Transverse colon (tissue), 4 donors: ENCODE results near the gene TCEAL1. TPM values are rescaled to one million over a fixed set of nuclear protein-coding genes. Genes with fewer than 3 reads are reported as not detected.

ENCODE experiments used
- DNase-seq: peaks from one replicate; pipeline ENCODE4 v3.0.0-alpha.2; 2019
- H3K27ac ChIP-seq, 4 donors: fragments of 200-600 bp; sonication (generic); 2 replicates each; pipeline ENCODE4 v1.5.1; 2016 to 2018; ENCODE audit warnings: inconsistent platforms in 4 of 4
- H3K27me3 ChIP-seq: fragments of 200-600 bp; sonication (generic); 2 replicates; pipeline ENCODE4 v1.5.1; 2017; ENCODE audit warnings: inconsistent platforms
- H3K36me3 ChIP-seq, 4 donors: fragments of 200-600 bp; sonication (generic); 2 replicates each; pipeline ENCODE4 v1.5.1; 2017 to 2019; ENCODE audit warnings: inconsistent platforms in 4 of 4
- H3K4me1 ChIP-seq, 4 donors: fragments of 200-600 bp; sonication (generic); 2 replicates each; pipeline ENCODE4 v1.5.1; 2017 to 2020; ENCODE audit warnings: inconsistent platforms in 4 of 4
- H3K4me3 ChIP-seq, 4 donors: fragments of 200-600 bp; sonication (generic); 1 replicate in 1 of 4; 2 replicates in 3 of 4; pipeline versions ENCODE4 v1.5.1 to v1.6.1; 2017 to 2019; ENCODE audit warnings: inconsistent platforms in 4 of 4
- H3K9me3 ChIP-seq, 2 donors: fragments of 200-600 bp; sonication (generic); 2 replicates each; pipeline ENCODE4 v1.5.1; 2017 to 2019; ENCODE audit warnings: inconsistent platforms in 2 of 2
- EP300 ChIP-seq: sonication (generic); formaldehyde crosslinking; IDR thresholded peaks from one replicate; pipeline ENCODE4 v1.6.1; 2017; ENCODE audit warnings: antibody characterized with exemption, low read depth
- POLR2A ChIP-seq: fragments of 450-650 bp; IDR thresholded peaks from one replicate; pipeline ENCODE4 v1.6.1; 2016; ENCODE audit warnings: antibody characterized with exemption, mild to moderate bottlenecking, moderate library complexity
- POLR2AphosphoS5 ChIP-seq, 3 donors: sonication (generic); formaldehyde crosslinking; IDR thresholded peaks; one replicate each; pipeline ENCODE4 v1.6.1; 2016; ENCODE audit warnings: antibody characterized with exemption in 3 of 3
- WGBS, 2 donors: methylation state at CpG; one replicate each; pipeline ENCODE4 v1.1.5; 2018; ENCODE audit warnings: low coverage in 1 of 2; 5-methylcytosine and 5-hydroxymethylcytosine counted together
- in situ Hi-C, 4 donors: fragments of 200-750 bp; cut with MboI; loops; one replicate each; pipeline versions ENCODE4 v1.15.0 to v1.15.1; 2017; ENCODE audit warnings: low sequenced_read_pairs in 3 of 4, low pct_ligation_motif_present in 1 of 4, low pct_unique_long_range_greater_than_20kb in 1 of 4
- intact Hi-C: fragments of 100-400 bp; cut with DNase I; formaldehyde crosslinking; loops from one replicate; pipeline ENCODE4 v1.15.1; 2023; ENCODE audit warnings: low total_unique reads
- total RNA-seq, 4 donors: library from RNA; depleted of rRNA; stranded (reverse); fragments of >200 nt; gene quantifications; one replicate each; pipeline ENCODE4 v1.1.0, GENCODE V29; 2016
- TF ChIP-seq, protein P1 (sequence below), 5 experiments: fragments of 200-600 bp in 3 of 5; fragments of 450-650 bp in 2 of 5; sonication (generic) in 3 of 5; IDR thresholded peaks; 1 replicate in 2 of 5; 2 replicates in 3 of 5; pipeline ENCODE4 v1.5.1; 2016 to 2017; ENCODE audit warnings: antibody characterized with exemption in 5 of 5, inconsistent platforms in 3 of 5, mild to moderate bottlenecking in 2 of 5, moderate library complexity in 1 of 5

TCEAL1 gene
- total RNA-seq, 4 donors from 2014 or later, result 44.9 to 79.2 (median 56.6) TPM

DNA sequence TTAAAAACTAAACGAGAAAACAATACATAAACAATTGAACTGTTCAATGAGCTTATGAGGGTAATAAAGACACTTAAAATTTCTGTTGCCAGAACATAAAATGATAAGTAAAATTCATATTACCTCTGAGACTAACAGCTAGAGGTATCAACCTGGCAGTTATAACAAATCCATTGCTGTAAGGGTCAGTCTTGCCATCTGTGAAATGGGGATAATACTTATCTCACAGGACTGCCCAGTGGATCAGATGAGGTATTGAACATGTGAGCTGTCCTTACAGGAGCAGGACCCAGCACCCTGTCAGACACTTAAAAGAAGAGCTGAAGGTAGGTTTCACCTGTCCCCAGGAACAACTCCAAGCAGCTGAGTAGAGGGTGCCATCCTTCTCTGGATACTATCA lies 18.5 kb upstream of the TCEAL1 start:
- no peak overlapping the region for H3K4me3 ChIP-seq
- H3K36me3 ChIP-seq, result no peaks in the 10 kb centered on the region
- H3K27me3 ChIP-seq, result no peaks in the 10 kb centered on the region
- no peak for DNase-seq
- in situ Hi-C loops, result no loop called here
- WGBS, 2 donors, result 56% methylated on average over 1 of the region's 1 CpG; no CpG with 5 or more reads in 1 of the 2 donors
- H3K9me3 ChIP-seq, result no peaks in the 10 kb centered on the region
- no peaks in the 10 kb centered on the region for H3K4me1 ChIP-seq
- H3K27ac ChIP-seq, result no peak overlapping the region
- TF ChIP-seq, protein P1, sequence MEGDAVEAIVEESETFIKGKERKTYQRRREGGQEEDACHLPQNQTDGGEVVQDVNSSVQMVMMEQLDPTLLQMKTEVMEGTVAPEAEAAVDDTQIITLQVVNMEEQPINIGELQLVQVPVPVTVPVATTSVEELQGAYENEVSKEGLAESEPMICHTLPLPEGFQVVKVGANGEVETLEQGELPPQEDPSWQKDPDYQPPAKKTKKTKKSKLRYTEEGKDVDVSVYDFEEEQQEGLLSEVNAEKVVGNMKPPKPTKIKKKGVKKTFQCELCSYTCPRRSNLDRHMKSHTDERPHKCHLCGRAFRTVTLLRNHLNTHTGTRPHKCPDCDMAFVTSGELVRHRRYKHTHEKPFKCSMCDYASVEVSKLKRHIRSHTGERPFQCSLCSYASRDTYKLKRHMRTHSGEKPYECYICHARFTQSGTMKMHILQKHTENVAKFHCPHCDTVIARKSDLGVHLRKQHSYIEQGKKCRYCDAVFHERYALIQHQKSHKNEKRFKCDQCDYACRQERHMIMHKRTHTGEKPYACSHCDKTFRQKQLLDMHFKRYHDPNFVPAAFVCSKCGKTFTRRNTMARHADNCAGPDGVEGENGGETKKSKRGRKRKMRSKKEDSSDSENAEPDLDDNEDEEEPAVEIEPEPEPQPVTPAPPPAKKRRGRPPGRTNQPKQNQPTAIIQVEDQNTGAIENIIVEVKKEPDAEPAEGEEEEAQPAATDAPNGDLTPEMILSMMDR (IDR thresholded peaks at IDR 0.05), result no peak
- TF ChIP-seq POLR2A (no peak), EP300 (no peak), POLR2AphosphoS5 (IDR thresholded peaks at IDR 0.05) (no peak)
- intact Hi-C loops, result no loop called here

DNA sequence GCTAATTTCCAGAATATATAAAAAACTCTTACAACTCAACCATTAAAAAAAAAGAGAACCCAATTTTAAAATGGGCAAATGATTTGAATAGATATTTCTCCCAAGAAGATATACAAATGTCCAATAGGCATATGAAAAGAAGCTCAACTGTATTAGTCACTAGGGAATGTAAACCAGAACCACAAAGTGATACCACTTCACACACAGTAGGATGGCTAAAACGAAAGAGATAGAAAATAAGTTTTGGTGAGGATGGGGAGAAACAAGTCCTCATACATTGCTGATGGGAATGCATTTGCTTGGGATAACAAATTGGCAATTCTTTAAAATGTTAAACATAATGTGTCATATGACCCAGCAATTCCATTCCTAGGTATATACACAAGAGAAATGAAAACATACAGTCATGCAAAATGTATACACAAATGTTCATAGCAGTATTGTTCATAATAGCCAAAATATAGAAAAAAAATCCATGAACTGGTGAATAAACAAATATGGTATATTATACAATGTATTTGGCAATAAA lies 15.3 kb upstream of the TCEAL1 start:
- 51 to 71% methylated on average over 1 of the region's 1 CpG for WGBS, 2 donors
- no peaks in the 10 kb centered on the region for H3K27me3 ChIP-seq

DNA sequence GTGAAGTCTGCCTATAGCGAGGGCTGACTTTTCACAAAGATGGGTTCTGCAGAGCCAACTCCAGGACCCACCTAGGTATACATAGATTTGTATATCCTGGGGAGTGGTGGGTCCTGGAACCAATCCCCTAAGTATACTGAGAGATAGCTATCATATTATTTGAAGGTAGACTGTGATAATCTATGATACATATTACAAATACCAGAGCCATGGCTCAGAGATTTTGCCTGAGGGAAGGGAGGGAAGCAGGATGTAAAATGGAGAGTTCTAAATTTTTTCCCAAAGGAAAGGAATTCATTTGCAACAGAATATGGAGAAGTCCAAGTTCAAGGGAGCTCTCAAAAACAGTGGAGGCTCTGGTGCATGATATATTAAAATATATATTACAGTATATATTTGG lies 13.8 kb upstream of the TCEAL1 start:
- Histone ChIP-seq H3K36me3 (no peaks in the 10 kb centered on the region), H3K9me3 (no peaks in the 10 kb centered on the region), H3K27ac (no peak overlapping the region), H3K4me3 (no peak overlapping the region), H3K27me3 (no peaks in the 10 kb centered on the region), H3K4me1 (no peaks in the 10 kb centered on the region)
- TF ChIP-seq, protein P1 (IDR thresholded peaks at IDR 0.05), result no peak
- TF ChIP-seq POLR2A, result no peak
- TF ChIP-seq EP300, result no peak
- TF ChIP-seq POLR2AphosphoS5 (IDR thresholded peaks at IDR 0.05), result no peak
- intact Hi-C loops, result loop anchor here (1.0 kb wide), 2 partner anchors 19 to 24 kb away; no protein-coding TSS in a partner anchor
- DNase-seq, result no peak
- in situ Hi-C loops, result no loop called here
- 65% methylated on average over 1 of the region's 1 CpG; no CpG with 5 or more reads in 1 of the 2 donors for WGBS, 2 donors

More for the DNA sequence above, 15.3 kb upstream of the TCEAL1 start:
- H3K27ac ChIP-seq, result no peak overlapping the region
- H3K36me3 ChIP-seq, result no peaks in the 10 kb centered on the region
- in situ Hi-C loops (no loop called here), intact Hi-C loops (no loop called here)
- no peak overlapping the region for H3K4me3 ChIP-seq
- TF ChIP-seq EP300, result no peak
- TF ChIP-seq POLR2A, result no peak
- TF ChIP-seq POLR2AphosphoS5 (IDR thresholded peaks at IDR 0.05), result no peak
- TF ChIP-seq, protein P1 (IDR thresholded peaks at IDR 0.05), result no peak
- DNase-seq, result no peak
- H3K4me1 ChIP-seq, result no peaks in the 10 kb centered on the region
- no peaks in the 10 kb centered on the region for H3K9me3 ChIP-seq

DNA sequence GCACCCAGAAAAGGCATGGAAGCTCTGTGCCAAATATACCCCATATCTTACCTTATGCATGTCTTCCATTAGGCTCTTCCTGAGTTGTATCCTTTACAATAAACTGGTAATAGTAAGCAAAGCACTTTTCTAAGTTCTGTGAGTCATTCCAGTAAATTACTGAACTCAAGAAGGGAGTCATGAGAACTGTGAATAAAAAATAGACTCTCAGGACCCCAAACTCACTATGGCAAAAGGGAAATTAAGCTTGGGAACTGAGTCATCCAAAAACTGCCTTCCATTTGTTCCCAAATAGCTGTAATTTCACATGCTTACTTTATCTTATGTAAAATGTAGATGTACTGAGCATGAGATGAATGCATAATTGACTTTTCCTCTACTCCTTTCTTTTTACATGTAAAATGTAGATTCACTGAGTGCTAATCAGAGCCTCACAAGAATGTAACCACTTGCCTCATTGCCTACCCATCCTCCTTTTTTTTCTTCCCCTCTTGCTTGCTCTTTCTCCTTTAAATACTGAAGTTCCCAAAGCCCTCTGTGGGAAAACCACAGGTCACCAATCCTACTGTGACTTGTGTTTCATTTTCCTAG lies 12.9 kb upstream of the TCEAL1 start:
- TF ChIP-seq EP300, result no peak
- TF ChIP-seq POLR2AphosphoS5 (IDR thresholded peaks at IDR 0.05), result no peak
- no peak for TF ChIP-seq POLR2A
- TF ChIP-seq, protein P1 (IDR thresholded peaks at IDR 0.05), result no peak
- no peak overlapping the region for H3K4me3 ChIP-seq
- in situ Hi-C loops, result no loop called here

More for the DNA sequence above, 12.9 kb upstream of the TCEAL1 start:
- Histone ChIP-seq H3K27me3 (no peaks in the 10 kb centered on the region), H3K36me3 (no peaks in the 10 kb centered on the region), H3K9me3 (no peaks in the 10 kb centered on the region), H3K27ac (no peak overlapping the region), H3K4me1 (no peaks in the 10 kb centered on the region)
- no peak for DNase-seq
- intact Hi-C loops, result no loop called here
